H1 (cell line): ENCODE results near the gene DAPK1. TPM values are rescaled to one million over a fixed set of nuclear protein-coding genes. Genes with fewer than 3 reads are reported as not detected.

Experiments
- CTCF ChIA-PET: fragments of 300-600 bp; sonication (Branson Sonifier 250); formaldehyde crosslinking; loops from one replicate; lab custom pipeline; 2021; ENCODE audit not compliant: partially characterized antibody; lab: Charles Lee
- POLR2A ChIA-PET: fragments of 300-600 bp; sonication (Branson Sonifier 250); formaldehyde crosslinking; loops from one replicate; lab custom pipeline; 2021; ENCODE audit warnings: inconsistent platforms; ENCODE audit not compliant: partially characterized antibody; lab: Charles Lee
- DNase-seq, 2 experiments: peaks; one replicate each; pipeline versions ENCODE4 v3.0.0 to v3.0.0-alpha.2; 2010 to 2022; ENCODE audit warnings: low spot score in 2 of 2, low read depth in 1 of 2, mixed read lengths in 1 of 2
- FAIRE-seq: peaks from 2 replicates; lab custom pipeline; 2011; peaks lifted over from hg19 to GRCh38; lab: Jason Lieb, UNC
- H2AFZ ChIP-seq: 2 replicates; pipeline ENCODE4 v1.8.1; 2012; ENCODE audit warnings: low read length, inconsistent platforms
- H2AK5ac ChIP-seq: 2 replicates; pipeline ENCODE4 v1.6.1; 2013; ENCODE audit warnings: low read depth, low read length
- H2BK120ac ChIP-seq: replicated peaks from 2 replicates; pipeline ENCODE3; 2013; ENCODE audit warnings: low read depth, low read length, inconsistent platforms
- H2BK12ac ChIP-seq: 2 replicates; pipeline ENCODE4 v1.6.1; 2013; ENCODE audit warnings: low read depth, low read length
- H2BK15ac ChIP-seq: 2 replicates; pipeline ENCODE4 v1.6.1; 2013; ENCODE audit warnings: low read length
- H2BK20ac ChIP-seq: 2 replicates; pipeline ENCODE4 v1.6.1; 2013; ENCODE audit warnings: low read length
- H2BK5ac ChIP-seq: 2 replicates; pipeline ENCODE4 v1.6.1; 2013; ENCODE audit warnings: low read depth, low read length
- H3K14ac ChIP-seq: 2 replicates; pipeline ENCODE4 v1.6.1; 2013; ENCODE audit warnings: inconsistent platforms; ENCODE audit not compliant: insufficient read length
- H3K18ac ChIP-seq: 2 replicates; pipeline ENCODE4 v1.6.1; 2013; ENCODE audit warnings: low read length; ENCODE audit errors: extremely low read depth
- H3K23ac ChIP-seq: 2 replicates; pipeline ENCODE4 v1.6.1; 2013; ENCODE audit warnings: inconsistent platforms; ENCODE audit not compliant: insufficient read length
- H3K23me2 ChIP-seq: 2 replicates; pipeline ENCODE4 v1.6.1; 2013; ENCODE audit warnings: low read depth, low read length
- H3K27ac ChIP-seq: 2 replicates; pipeline ENCODE4 v1.6.1; 2011; ENCODE audit warnings: low read depth, low read length, inconsistent platforms
- H3K27me3 ChIP-seq, 4 experiments: replicated peaks in 1 of 4; 1 replicate in 1 of 4; 2 replicates in 3 of 4; pipeline versions ENCODE4 v1.6.1 to v1.8.1; 2011 to 2013; ENCODE audit warnings: low read length in 3 of 4, mild to moderate bottlenecking in 3 of 4, inconsistent platforms in 2 of 4, mixed read lengths in 2 of 4, moderate library complexity in 1 of 4; ENCODE audit not compliant: control insufficient read depth in 3 of 4, insufficient read depth in 3 of 4; ENCODE audit errors: extremely low read depth in 1 of 4
- H3K36me3 ChIP-seq, 4 experiments: 2 replicates each; pipeline versions ENCODE4 v1.6.1 to v1.8.1; 2011 to 2013; ENCODE audit warnings: mild to moderate bottlenecking in 4 of 4, low read length in 3 of 4, moderate library complexity in 2 of 4, control low read depth in 1 of 4, inconsistent platforms in 1 of 4; ENCODE audit not compliant: insufficient read depth in 4 of 4, control insufficient read depth in 2 of 4
- H3K4ac ChIP-seq: replicated peaks from 2 replicates; pipeline ENCODE3; 2013; ENCODE audit warnings: low read length, low read depth, mixed read lengths, inconsistent platforms; ENCODE audit not compliant: insufficient read length
- H3K4me1 ChIP-seq, 4 experiments: replicated peaks in 1 of 4; 1 replicate in 1 of 4; 2 replicates in 3 of 4; pipeline versions ENCODE4 v1.6.1 to v1.8.1; 2011 to 2013; ENCODE audit warnings: low read length in 3 of 4, inconsistent platforms in 2 of 4, mixed read lengths in 1 of 4; ENCODE audit not compliant: insufficient read depth in 4 of 4, control insufficient read depth in 3 of 4
- H3K4me2 ChIP-seq, 2 experiments: 2 replicates each; pipeline versions ENCODE4 v1.6.1 to v1.8.1; 2011 to 2013; ENCODE audit warnings: low read depth in 2 of 2, low read length in 2 of 2, control low read depth in 1 of 2, inconsistent platforms in 1 of 2, mild to moderate bottlenecking in 1 of 2; ENCODE audit not compliant: insufficient read depth in 1 of 2
- H3K4me3 ChIP-seq, 4 experiments: fragments of 200-600, 300-600 bp in 1 of 4; sonication (generic), shearing (Covaris generic), sonication (Bioruptor Twin) in 1 of 4; 2 replicates each; pipeline versions ENCODE4 v1.5.1 to v1.8.1; 2011 to 2016; ENCODE audit warnings: low read length in 4 of 4, low read depth in 3 of 4, control low read depth in 2 of 4, inconsistent platforms in 2 of 4, mild to moderate bottlenecking in 2 of 4, mixed read lengths in 1 of 4, moderate library complexity in 1 of 4; ENCODE audit not compliant: insufficient read depth in 2 of 4; ENCODE audit errors: extremely low read depth in 1 of 4
- H3K56ac ChIP-seq: replicated peaks from 2 replicates; pipeline ENCODE3; 2013; ENCODE audit warnings: low read depth, mild to moderate bottlenecking, mixed read lengths, low read length, inconsistent platforms; ENCODE audit not compliant: insufficient read length
- H3K79me1 ChIP-seq: 2 replicates; pipeline ENCODE4 v1.6.1; 2013; ENCODE audit warnings: low read depth, low read length, control low read depth
- H3K79me2 ChIP-seq, 2 experiments: 2 replicates each; pipeline versions ENCODE4 v1.6.1 to v1.8.1; 2012 to 2013; ENCODE audit warnings: low read length in 2 of 2, mild to moderate bottlenecking in 2 of 2, inconsistent platforms in 1 of 2; ENCODE audit not compliant: insufficient read depth in 2 of 2, control insufficient read depth in 1 of 2
- H3K9ac ChIP-seq, 4 experiments: replicated peaks in 1 of 4; 1 replicate in 1 of 4; 2 replicates in 3 of 4; pipeline versions ENCODE4 v1.6.1 to v1.8.1; 2011 to 2013; ENCODE audit warnings: low read depth in 3 of 4, low read length in 3 of 4, control low read depth in 2 of 4, mild to moderate bottlenecking in 2 of 4, moderate library complexity in 2 of 4, inconsistent platforms in 1 of 4; ENCODE audit errors: extremely low read depth in 1 of 4
- H3K9me3 ChIP-seq, 2 experiments: 2 replicates each; pipeline versions ENCODE4 v1.6.1 to v1.8.1; 2012 to 2013; ENCODE audit warnings: mild to moderate bottlenecking in 2 of 2, moderate library complexity in 2 of 2, control low read depth in 1 of 2, inconsistent platforms in 1 of 2, low read depth in 1 of 2, low read length in 1 of 2, mixed read lengths in 1 of 2; ENCODE audit not compliant: insufficient read depth in 2 of 2
- H4K20me1 ChIP-seq, 2 experiments: replicated peaks in 1 of 2; 2 replicates each; pipeline versions ENCODE3 to v1.8.1; 2011 to 2013; ENCODE audit warnings: inconsistent platforms in 2 of 2, low read length in 2 of 2, mild to moderate bottlenecking in 1 of 2; ENCODE audit not compliant: insufficient read depth in 2 of 2, control insufficient read depth in 1 of 2
- H4K5ac ChIP-seq: 2 replicates; pipeline ENCODE4 v1.6.1; 2013; ENCODE audit warnings: low read length, low read depth, mixed read lengths, inconsistent platforms; ENCODE audit not compliant: insufficient read length
- H4K8ac ChIP-seq: 2 replicates; pipeline ENCODE4 v1.8.0; 2013; ENCODE audit warnings: mild to moderate bottlenecking, moderate library complexity, low read length, inconsistent platforms; ENCODE audit not compliant: insufficient read depth; ENCODE audit errors: extremely low read depth
- H4K91ac ChIP-seq: replicated peaks from 2 replicates; pipeline ENCODE3; 2013; ENCODE audit warnings: low read length, mixed read lengths, inconsistent platforms; ENCODE audit not compliant: insufficient read length
- E2F6 ChIP-seq: IDR thresholded peaks from 2 replicates; pipeline ENCODE4 v1.6.1; 2012; ENCODE audit warnings: inconsistent platforms
- EGR1 ChIP-seq: IDR thresholded peaks from 2 replicates; pipeline ENCODE4 v1.6.1; 2011; ENCODE audit warnings: low read depth, low read length, borderline replicate concordance
- FOSL1 ChIP-seq: IDR thresholded peaks from 2 replicates; pipeline ENCODE4 v1.6.1; 2011; ENCODE audit warnings: mild to moderate bottlenecking, low read depth, low read length, moderate library complexity; ENCODE audit not compliant: insufficient read depth
- JUN ChIP-seq: IDR thresholded peaks from 2 replicates; pipeline ENCODE4 v1.6.1; 2011; ENCODE audit warnings: low read depth, mild to moderate bottlenecking, improper control_type of control experiment, low read length
- RBBP5 ChIP-seq: IDR thresholded peaks from 2 replicates; pipeline ENCODE4 v1.7.1; 2012; ENCODE audit warnings: low read depth, mild to moderate bottlenecking, inconsistent platforms, low read length, moderate library complexity, borderline replicate concordance
- SAP30 ChIP-seq: fragments of 300-600 bp; sonication (generic); IDR thresholded peaks from 2 replicates; pipeline ENCODE4 v1.7.1; 2012; ENCODE audit warnings: low read length, moderate library complexity, mild to moderate bottlenecking, inconsistent platforms; ENCODE audit not compliant: insufficient read depth, insufficient replicate concordance
- SIN3A ChIP-seq, 2 experiments: IDR thresholded peaks in 1 of 2; conservative IDR thresholded peaks in 1 of 2; 2 replicates each; pipeline ENCODE4 v1.6.1; 2011 to 2012; ENCODE audit warnings: low read length in 2 of 2, improper control_type of control experiment in 1 of 2, low read depth in 1 of 2, mild to moderate bottlenecking in 1 of 2
- SP2 ChIP-seq: IDR thresholded peaks from 2 replicates; pipeline ENCODE4 v1.6.1; 2012; ENCODE audit warnings: mild to moderate bottlenecking, low read length, inconsistent platforms
- TBP ChIP-seq: IDR thresholded peaks from 2 replicates; pipeline ENCODE4 v1.6.1; 2011; ENCODE audit warnings: low read depth, low read length, improper control_type of control experiment
- WGBS, 2 experiments: shearing (Covaris generic) in 1 of 2; methylation state at CpG; one replicate each; pipeline versions ENCODE4 v1.1.6 to v1.1.7; 2013 to 2015; ENCODE audit warnings: low lambda C conversion rate in 2 of 2, mixed read lengths in 2 of 2, inconsistent platforms in 1 of 2, low coverage in 1 of 2, missing lambda C conversion rate in 1 of 2; ENCODE audit not compliant: insufficient replicate concordance in 2 of 2, insufficient coverage in 1 of 2, insufficient read length in 1 of 2; ENCODE audit errors: extremely low coverage in 1 of 2, missing lambda C conversion rate in 1 of 2; 5-methylcytosine and 5-hydroxymethylcytosine counted together
- polyA plus RNA-seq, 7 experiments: library from polyadenylated mRNA; depleted of rRNA in 3 of 7; stranded (reverse) in 5 of 7; unstranded in 2 of 7; fragments of >200 nt in 5 of 7; fragments of 200-250 nt in 2 of 7; gene quantifications; 1 replicate in 5 of 7; 2 replicates in 1 of 7; 4 replicates in 1 of 7; pipeline versions ENCODE4 v1.2.1 to v1.2.3, GENCODE V29; 2011 to 2013; ENCODE audit warnings: missing spikeins in 2 of 7, mixed read lengths in 2 of 7
- total RNA-seq: library from RNA; stranded (reverse); fragmentation: NEBNext Ultra II Directional; extraction: Animal tissue kit (Norgen Biotek cat#: 25700); gene quantifications from 2 replicates; pipeline ENCODE4 v1.2.1, GENCODE V29; 2021
- TF ChIP-seq, protein P1 (sequence below): IDR thresholded peaks from 2 replicates; pipeline ENCODE4 v1.6.1; 2011; ENCODE audit warnings: low read length, improper control_type of control experiment

Gene DAPK1
- total and polyA plus RNA-seq, 2 of the 8 experiments (the other 6 are each of a cell fraction or from before 2014, with no cell fraction given): 62.4 to 131 TPM

- H3K56ac ChIP-seq: no peak overlapping the region
- H3K4me1 ChIP-seq: no peaks in the 10 kb centered on the region
- no peaks in the 10 kb centered on the region for H3K79me2 ChIP-seq
- no peak overlapping the region for H2BK12ac ChIP-seq
- H2BK120ac ChIP-seq: no peak overlapping the region
- H3K4me2 ChIP-seq: no peak overlapping the region
- no peak overlapping the region for H2AK5ac ChIP-seq
- ChIA-PET CTCF (no interaction called here), POLR2A (no interaction called here)
- no peaks in the 10 kb centered on the region for H4K20me1 ChIP-seq
- no peaks in the 10 kb centered on the region for H3K23me2 ChIP-seq
- no peaks in the 10 kb centered on the region; the same call in 1 of the 2 replicates for H3K79me1 ChIP-seq
- no peak overlapping the region for H3K23ac ChIP-seq
- no peak overlapping the region for H4K5ac ChIP-seq
- no peak for TF ChIP-seq RBBP5
- TF ChIP-seq, protein P1, sequence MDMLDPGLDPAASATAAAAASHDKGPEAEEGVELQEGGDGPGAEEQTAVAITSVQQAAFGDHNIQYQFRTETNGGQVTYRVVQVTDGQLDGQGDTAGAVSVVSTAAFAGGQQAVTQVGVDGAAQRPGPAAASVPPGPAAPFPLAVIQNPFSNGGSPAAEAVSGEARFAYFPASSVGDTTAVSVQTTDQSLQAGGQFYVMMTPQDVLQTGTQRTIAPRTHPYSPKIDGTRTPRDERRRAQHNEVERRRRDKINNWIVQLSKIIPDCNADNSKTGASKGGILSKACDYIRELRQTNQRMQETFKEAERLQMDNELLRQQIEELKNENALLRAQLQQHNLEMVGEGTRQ: no peak
- TF ChIP-seq TBP: no peak
- no peak for TF ChIP-seq SIN3A (conservative IDR thresholded peaks at IDR 0.05 in 1 of 2, IDR thresholded peaks at IDR 0.05 in 1 of 2; ENCODE audit: low read depth in 1 of 2, low read length in 2 of 2)
- TF ChIP-seq SP2: no peak
- no peak for TF ChIP-seq E2F6
- no peak for TF ChIP-seq SAP30
- no peak for TF ChIP-seq FOSL1
- no peak for TF ChIP-seq EGR1
- no peak for TF ChIP-seq JUN
- H2BK20ac ChIP-seq: no peak overlapping the region
- no peak overlapping the region for H3K14ac ChIP-seq
- H3K9me3 ChIP-seq: no peaks in the 10 kb centered on the region
- DNase-seq (no peak), FAIRE-seq (no peak)
- H4K91ac ChIP-seq: no peak overlapping the region
- no peak overlapping the region for H4K8ac ChIP-seq
- 88% methylated on average over 2 of the region's 2 CpGs; no CpG with 5 or more reads in 1 of the 2 experiments for WGBS, 2 experiments
- H3K4me3 ChIP-seq: no peak overlapping the region
- no peak overlapping the region for H2AFZ ChIP-seq
- H3K18ac ChIP-seq: no peak overlapping the region
- H2BK15ac ChIP-seq: no peak overlapping the region
- H3K9ac ChIP-seq: no peak overlapping the region
- no peak overlapping the region for H3K27ac ChIP-seq
- H3K27me3 ChIP-seq: no peaks in the 10 kb centered on the region; a peak in 1 of 7 replicates
- H3K4ac ChIP-seq: no peak overlapping the region
- H2BK5ac ChIP-seq: no peak overlapping the region
- H3K36me3 ChIP-seq: no peaks in the 10 kb centered on the region
Observed at GRCh38 chr9:87720173-87720572, 222.5 kb downstream of the DAPK1 start.
